ENCODE measurements around the gene JMJD1C. TPM values are rescaled to one million over a fixed set of nuclear protein-coding genes. Genes with fewer than 3 reads are reported as not detected.

JMJD1C gene
- total RNA-seq, 1 experiment from 2014 or later, result 180 TPM

GRCh38 chr10:63268798-63269503 lies 196.8 kb downstream of the JMJD1C start:
- DNase-seq (ENCODE audit: low spot score), result peak; percentile 43
- peak overlapping the region; percentile 98 for H3K4me3 Mint-ChIP-seq
- peaks cover 11% of the 10 kb centered on the region for H3K4me1 Mint-ChIP-seq
- no peaks in the 10 kb centered on the region for H3K27me3 Mint-ChIP-seq (ENCODE audit: low read depth)
- H3K9me3 Mint-ChIP-seq, result no peaks in the 10 kb centered on the region
- peak; percentile 93 for ATAC-seq
- peaks cover 20% of the 10 kb centered on the region for H3K36me3 Mint-ChIP-seq
- peak overlapping the region; percentile 100 for H3K27ac Mint-ChIP-seq
- ChIA-PET POLR2A (interaction anchor here (0.5 to 4.3 kb wide), 12 partner anchors 8 to 361 kb away, joined by 3 to 31 read pairs (median 4); partner anchors contain the start of genes JMJD1C and REEP3), CTCF (interaction anchor here (0.8 to 1.4 kb wide), 4 partner anchors 18 to 451 kb away, joined by 3 to 4 read pairs (median 4); no protein-coding TSS in a partner anchor)
- no peak for TF ChIP-seq ZNF396 (CRISPR knock-in tag; IDR thresholded peaks at IDR 0.05; ENCODE audit: borderline replicate concordance)
- TF ChIP-seq FOXJ3 (CRISPR knock-in tag; IDR thresholded peaks at IDR 0.05; ENCODE audit: borderline replicate concordance), result no peak
- TF ChIP-seq RELA (CRISPR knock-in tag; IDR thresholded peaks at IDR 0.05; ENCODE audit: borderline replicate concordance), result no peak
- peak; percentile 62; the same call in 1 of the 2 replicates for TF ChIP-seq USF1 (CRISPR knock-in tag; IDR thresholded peaks at IDR 0.05)
- no peak for TF ChIP-seq NFYB (CRISPR knock-in tag; conservative IDR thresholded peaks at IDR 0.05; ENCODE audit: low read depth)
- TF ChIP-seq SP1 (CRISPR knock-in tag; conservative IDR thresholded peaks at IDR 0.05), result peak; percentile 66
- peak; percentile 80; the same call in 1 of the 2 replicates for TF ChIP-seq TEAD1 (CRISPR knock-in tag; IDR thresholded peaks at IDR 0.05)
- no peak for TF ChIP-seq ZNF138 (CRISPR knock-in tag; conservative IDR thresholded peaks at IDR 0.05)
- TF ChIP-seq PRDM15 (CRISPR knock-in tag; IDR thresholded peaks at IDR 0.05), result no peak
- no peak for TF ChIP-seq ZMAT4 (CRISPR knock-in tag; IDR thresholded peaks at IDR 0.05)
- peak; percentile 75 for TF ChIP-seq CREM (CRISPR knock-in tag; IDR thresholded peaks at IDR 0.05)
- TF ChIP-seq ZNF263 (CRISPR knock-in tag; IDR thresholded peaks at IDR 0.05; ENCODE audit: low read depth), result no peak
- TF ChIP-seq ZNF425 (CRISPR knock-in tag; conservative IDR thresholded peaks at IDR 0.05), result no peak
- TF ChIP-seq NR2C2 (CRISPR knock-in tag; IDR thresholded peaks at IDR 0.05), result no peak
- no peak for TF ChIP-seq ZNF423 (CRISPR knock-in tag; IDR thresholded peaks at IDR 0.05)
- peak; percentile 46; the same call in 1 of the 2 replicates for TF ChIP-seq SMAD3 (CRISPR knock-in tag; IDR thresholded peaks at IDR 0.05; ENCODE audit: borderline replicate concordance)
- TF ChIP-seq ETV6 (CRISPR knock-in tag; IDR thresholded peaks at IDR 0.05), result peak; percentile 70; the same call in 1 of the 2 replicates
- TF ChIP-seq OVOL2 (CRISPR knock-in tag; IDR thresholded peaks at IDR 0.05; ENCODE audit: borderline replicate concordance), result no peak
- TF ChIP-seq NR3C1 (CRISPR knock-in tag; conservative IDR thresholded peaks at IDR 0.05; ENCODE audit: low read depth), result no peak
- 0 out of 2 replicates have a peak, but pooled peaks have one; percentile 44 for TF ChIP-seq HMGXB4 (CRISPR knock-in tag; IDR thresholded peaks at IDR 0.05)
- TF ChIP-seq IRF2 (CRISPR knock-in tag; IDR thresholded peaks at IDR 0.05; ENCODE audit: borderline replicate concordance, low read depth), result no peak
- TF ChIP-seq JAZF1 (CRISPR knock-in tag; IDR thresholded peaks at IDR 0.05), result no peak
- no peak for TF ChIP-seq FOXP4 (CRISPR knock-in tag; IDR thresholded peaks at IDR 0.05)
- 0 out of 2 replicates have a peak, but pooled peaks have one; percentile 8 for TF ChIP-seq USF2 (CRISPR knock-in tag; IDR thresholded peaks at IDR 0.05)
- TF ChIP-seq CBFB (CRISPR knock-in tag; IDR thresholded peaks at IDR 0.05; ENCODE audit: low read depth), result no peak
